Measurements from ENCODE around the gene DSN1. TPM values are rescaled to one million over a fixed set of nuclear protein-coding genes. Genes with fewer than 3 reads are reported as not detected.

The DSN1 gene
- total and polyA plus RNA-seq, 9 of the 15 experiments (the other 6 are each of a cell fraction or from before 2014, with no cell fraction given) = 23.3 to 45.3 (median 31.1) TPM

DNA sequence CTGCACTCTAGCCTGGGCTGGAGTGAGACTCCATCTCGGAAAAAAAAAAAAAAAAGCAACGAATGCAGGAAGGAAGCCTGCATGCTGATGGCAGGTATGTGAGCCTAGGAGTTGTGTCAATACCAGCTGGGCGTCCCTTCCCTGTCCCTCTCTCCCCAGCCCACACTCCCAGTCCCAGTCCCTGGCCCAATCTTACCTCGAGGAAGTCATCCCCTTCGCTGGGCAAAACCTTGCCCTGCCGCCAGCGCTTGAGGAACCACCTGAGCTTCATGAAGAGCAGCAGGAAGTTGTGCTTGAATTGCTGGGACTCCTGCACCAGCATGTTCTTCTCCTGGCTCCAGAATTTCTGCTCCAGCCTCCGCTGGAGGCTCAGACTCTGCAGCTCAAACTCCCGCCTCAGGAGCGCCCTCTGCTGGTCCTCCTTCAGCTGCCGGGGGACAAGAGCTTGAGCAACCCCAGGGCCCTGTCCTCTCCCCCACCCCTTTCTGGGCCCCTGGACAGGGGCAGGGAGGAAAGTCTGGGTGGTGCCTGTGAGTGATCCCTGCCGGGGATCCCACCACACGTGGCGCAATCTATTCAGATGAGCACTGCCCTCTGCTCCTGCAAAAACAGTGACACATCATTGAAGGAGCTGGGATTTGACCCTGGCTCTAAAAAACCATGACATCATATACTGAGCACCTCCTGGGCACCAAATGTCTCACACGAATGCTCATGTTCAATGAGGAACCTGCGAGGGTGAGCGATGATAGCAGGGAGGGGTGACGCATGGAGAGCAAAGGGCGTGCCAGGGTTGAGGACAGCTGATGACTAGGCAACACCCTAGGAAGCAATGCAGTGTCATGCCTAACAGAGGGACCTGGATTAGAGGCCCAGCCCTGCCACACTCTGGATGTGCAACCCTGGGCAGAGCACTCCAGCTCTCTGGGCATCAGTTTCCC, 35.0 kb upstream of the DSN1 start:
- Histone ChIP-seq H3K27ac (ENCODE audit: extremely low read depth, low read depth, low read length) (no peak overlapping the region), H3K36me3 (ENCODE audit: control insufficient read depth, insufficient read depth, low read length) (peaks cover 88% of the 10 kb centered on the region), H3K9me1 (ENCODE audit: control insufficient read depth, insufficient read depth, low read length) (peaks cover 11% of the 10 kb centered on the region), H3K4me3 (no peak overlapping the region), H3K4me2 (ENCODE audit: insufficient read depth, low read length) (no peak overlapping the region), H2AFZ (ENCODE audit: low read depth, low read length) (no peak overlapping the region), H3K27me3 (ENCODE audit: control insufficient read depth in 2 of 2, insufficient read depth in 2 of 2, low read length in 2 of 2) (no peaks in the 10 kb centered on the region), H3K4me1 (replicated peaks in 1 of 2; ENCODE audit: control insufficient read depth in 2 of 2, insufficient read depth in 2 of 2, low read length in 2 of 2) (peaks cover 0 to 8% of the 10 kb centered on the region in 2 experiments; a peak in 1 of 5 replicates), H3K9me3 (replicated peaks; ENCODE audit: control insufficient read depth, insufficient read depth, low read depth, low read length) (no peaks in the 10 kb centered on the region), H3K9ac (ENCODE audit: insufficient read depth in 1 of 2, low read depth in 2 of 2, low read length in 2 of 2) (peak overlapping the region in 1 of 2 experiments; percentile 27; a peak in 1 of 4 replicates), H3K79me2 (ENCODE audit: control insufficient read depth, insufficient read depth, low read length) (no peaks in the 10 kb centered on the region), H4K20me1 (replicated peaks; ENCODE audit: control insufficient read depth, insufficient read depth, low read length) (peaks cover 6% of the 10 kb centered on the region; the same call in 1 of the 2 replicates)
- FAIRE-seq (no peak), ATAC-seq (peak; percentile 92), DNase-seq (ENCODE audit: extremely low read depth in 1 of 4, low spot score in 3 of 4) (peak; percentile 75 to 85 (median 78))
- 66% methylated on average over 13 of the region's 19 CpGs for WGBS (ENCODE audit: insufficient coverage, low coverage, missing lambda C conversion rate)
- no TSS peak for BruUV-seq (replicated peaks)
- CTCF ChIA-PET (ENCODE audit: low intra/inter-chr PET ratio) = interaction anchor here (0.9 to 1.0 kb wide), 3 partner anchors 56 to 90 kb away, joined by 3 to 4 read pairs (median 3); no protein-coding TSS in a partner anchor
- POLR2A ChIA-PET = interaction anchor here (0.5 to 0.8 kb wide), 4 partner anchors 8 to 53 kb away, joined by 3 to 4 read pairs (median 3); no protein-coding TSS in a partner anchor
- intact Hi-C loops (cut with micrococcal nuclease) = no loop called here
- in situ Hi-C loops (cut with MboI) = no loop called here
- TF ChIP-seq ATF7 (IDR thresholded peaks at IDR 0.05) = peak; percentile 41; the same call in 1 of the 2 replicates
- TF ChIP-seq YBX1 (IDR thresholded peaks at IDR 0.05) = no peak
- peak in 1 of 2 experiments; percentile 57; a peak in 2 of 4 replicates for TF ChIP-seq RAD21 (CRISPR knock-in tag; conservative IDR thresholded peaks at IDR 0.05 in 1 of 2, IDR thresholded peaks at IDR 0.05 in 1 of 2)
- peak; percentile 61 for TF ChIP-seq CEBPG (CRISPR knock-in tag; IDR thresholded peaks at IDR 0.05)
- TF ChIP-seq CEBPG (tag; conservative IDR thresholded peaks at IDR 0.05 in 1 of 2, IDR thresholded peaks at IDR 0.05 in 1 of 2) = 0 out of 4 replicates have a peak, but pooled peaks of 1 of the 2 experiments have one; percentile 17
- TF ChIP-seq, protein P1, sequence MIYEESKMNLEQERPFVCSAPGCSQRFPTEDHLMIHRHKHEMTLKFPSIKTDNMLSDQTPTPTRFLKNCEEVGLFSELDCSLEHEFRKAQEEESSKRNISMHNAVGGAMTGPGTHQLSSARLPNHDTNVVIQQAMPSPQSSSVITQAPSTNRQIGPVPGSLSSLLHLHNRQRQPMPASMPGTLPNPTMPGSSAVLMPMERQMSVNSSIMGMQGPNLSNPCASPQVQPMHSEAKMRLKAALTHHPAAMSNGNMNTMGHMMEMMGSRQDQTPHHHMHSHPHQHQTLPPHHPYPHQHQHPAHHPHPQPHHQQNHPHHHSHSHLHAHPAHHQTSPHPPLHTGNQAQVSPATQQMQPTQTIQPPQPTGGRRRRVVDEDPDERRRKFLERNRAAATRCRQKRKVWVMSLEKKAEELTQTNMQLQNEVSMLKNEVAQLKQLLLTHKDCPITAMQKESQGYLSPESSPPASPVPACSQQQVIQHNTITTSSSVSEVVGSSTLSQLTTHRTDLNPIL (CRISPR knock-in tag; IDR thresholded peaks at IDR 0.05) = no peak
- TF ChIP-seq, protein P2, sequence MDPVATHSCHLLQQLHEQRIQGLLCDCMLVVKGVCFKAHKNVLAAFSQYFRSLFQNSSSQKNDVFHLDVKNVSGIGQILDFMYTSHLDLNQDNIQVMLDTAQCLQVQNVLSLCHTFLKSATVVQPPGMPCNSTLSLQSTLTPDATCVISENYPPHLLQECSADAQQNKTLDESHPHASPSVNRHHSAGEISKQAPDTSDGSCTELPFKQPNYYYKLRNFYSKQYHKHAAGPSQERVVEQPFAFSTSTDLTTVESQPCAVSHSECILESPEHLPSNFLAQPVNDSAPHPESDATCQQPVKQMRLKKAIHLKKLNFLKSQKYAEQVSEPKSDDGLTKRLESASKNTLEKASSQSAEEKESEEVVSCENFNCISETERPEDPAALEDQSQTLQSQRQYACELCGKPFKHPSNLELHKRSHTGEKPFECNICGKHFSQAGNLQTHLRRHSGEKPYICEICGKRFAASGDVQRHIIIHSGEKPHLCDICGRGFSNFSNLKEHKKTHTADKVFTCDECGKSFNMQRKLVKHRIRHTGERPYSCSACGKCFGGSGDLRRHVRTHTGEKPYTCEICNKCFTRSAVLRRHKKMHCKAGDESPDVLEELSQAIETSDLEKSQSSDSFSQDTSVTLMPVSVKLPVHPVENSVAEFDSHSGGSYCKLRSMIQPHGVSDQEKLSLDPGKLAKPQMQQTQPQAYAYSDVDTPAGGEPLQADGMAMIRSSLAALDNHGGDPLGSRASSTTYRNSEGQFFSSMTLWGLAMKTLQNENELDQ (CRISPR knock-in tag; IDR thresholded peaks at IDR 0.05; ENCODE audit: borderline replicate concordance) = 0 out of 2 replicates have a peak, but pooled peaks have one; percentile 19
- TF ChIP-seq FOS (IDR thresholded peaks at IDR 0.05; ENCODE audit: extremely low read depth, insufficient read length) = no peak

Measured in K562 (cell line).